GM12878 (cell line): ENCODE results near the gene DNMT1. TPM values are rescaled to one million over a fixed set of nuclear protein-coding genes. Genes with fewer than 3 reads are reported as not detected.

Experiments
- CUX1 ChIP-seq: IDR thresholded peaks from 2 replicates; pipeline ENCODE4 v1.6.1; 2012; ENCODE audit warnings: improper control_type of control experiment, low read depth, low read length; ENCODE audit not compliant: insufficient replicate concordance
- EGR1 ChIP-seq, 2 experiments: IDR thresholded peaks; 1 replicate in 1 of 2; 2 replicates in 1 of 2; pipeline ENCODE4 v1.6.1; 2011 to 2012; ENCODE audit warnings: low read depth in 2 of 2, low read length in 2 of 2, borderline replicate concordance in 1 of 2, mild to moderate bottlenecking in 1 of 2, moderate library complexity in 1 of 2
- HDAC2 ChIP-seq: fragments of 200-600 bp; sonication (generic); IDR thresholded peaks from 2 replicates; pipeline ENCODE4 v1.6.1; 2017
- KAT2A ChIP-seq: conservative IDR thresholded peaks from 2 replicates; pipeline ENCODE4 v1.6.1; 2011; ENCODE audit warnings: low read depth, low read length; ENCODE audit not compliant: control insufficient read depth
- KLF5 ChIP-seq: fragments of 450-650 bp; IDR thresholded peaks from 2 replicates; pipeline ENCODE4 v1.6.1; 2014; ENCODE audit warnings: mild to moderate bottlenecking; ENCODE audit not compliant: partially characterized antibody
- NFYA ChIP-seq: IDR thresholded peaks from 2 replicates; pipeline ENCODE4 v1.6.1; 2011; ENCODE audit warnings: low read depth, mild to moderate bottlenecking, low read length, improper control_type of control experiment, borderline replicate concordance
- PAX8 ChIP-seq: fragments of 450-650 bp; IDR thresholded peaks from 2 replicates; pipeline ENCODE4 v1.6.1; 2017; ENCODE audit warnings: mild to moderate bottlenecking, moderate library complexity
- POLR2AphosphoS5 ChIP-seq: IDR thresholded peaks from 2 replicates; pipeline ENCODE4 v1.6.1; 2011; ENCODE audit warnings: mild to moderate bottlenecking, low read length, inconsistent platforms
- POU2F2 ChIP-seq: IDR thresholded peaks from 3 replicates; pipeline ENCODE4 v1.6.1; 2011; ENCODE audit warnings: low read depth, mild to moderate bottlenecking, low read length, borderline replicate concordance
- RCOR1 ChIP-seq: conservative IDR thresholded peaks from 2 replicates; pipeline ENCODE4 v1.6.1; 2012; ENCODE audit warnings: low read depth, low read length, improper control_type of control experiment
- RUNX3 ChIP-seq: IDR thresholded peaks from 2 replicates; pipeline ENCODE4 v1.6.1; 2012; ENCODE audit warnings: low read length, inconsistent platforms
- SMAD1 ChIP-seq: fragments of 450-650 bp; IDR thresholded peaks from 2 replicates; pipeline ENCODE4 v1.6.1; 2018; ENCODE audit warnings: mild to moderate bottlenecking, low read depth; ENCODE audit not compliant: partially characterized antibody
- SMAD5 ChIP-seq: IDR thresholded peaks from 2 replicates; pipeline ENCODE4 v1.6.1; 2016; ENCODE audit warnings: antibody characterized with exemption, low read depth
- SUPT20H ChIP-seq: IDR thresholded peaks from 2 replicates; pipeline ENCODE4 v1.6.1; 2011; ENCODE audit warnings: low read depth, mild to moderate bottlenecking, low read length, moderate library complexity, borderline replicate concordance; ENCODE audit not compliant: control insufficient read depth
- SUZ12 ChIP-seq: fragments of 200-600 bp; sonication (generic); IDR thresholded peaks from one replicate; pipeline ENCODE4 v1.6.1; 2018; ENCODE audit warnings: antibody characterized with exemption, mild to moderate bottlenecking; ENCODE audit not compliant: unreplicated experiment
- YY1 ChIP-seq: IDR thresholded peaks from 2 replicates; pipeline ENCODE4 v1.6.1; 2011; ENCODE audit warnings: low read depth, mild to moderate bottlenecking, low read length
- ZBED1 ChIP-seq: IDR thresholded peaks from 2 replicates; pipeline ENCODE4 v1.6.1; 2016; ENCODE audit warnings: borderline replicate concordance
- polyA plus RNA-seq, 11 experiments: library from polyadenylated mRNA; depleted of rRNA in 4 of 11; unstranded in 6 of 11; stranded (reverse) in 5 of 11; fragments of >200 nt; fragmentation: Nextera tagmentation in 4 of 11; fragmentation: Illumina TruSeq in 1 of 11; extraction: Ambion mirVana in 4 of 11; extraction: Trizol in 1 of 11; gene quantifications; 1 replicate in 1 of 11; 2 replicates in 10 of 11; pipeline versions ENCODE4 v1.2.1 to v1.2.3, GENCODE V29; 2011 to 2016; ENCODE audit warnings: inconsistent platforms in 2 of 11, missing spikeins in 2 of 11, low read depth in 1 of 11
- total RNA-seq, 4 experiments: library from RNA; depleted of rRNA in 3 of 4; stranded (reverse); fragments of >200 nt in 3 of 4; fragmentation: Illumina TruSeq in 1 of 4; extraction: Trizol in 1 of 4; gene quantifications; 2 replicates each; pipeline versions ENCODE4 v1.2.1 to v1.2.3, GENCODE V29; 2013 to 2021
- TF ChIP-seq, protein P1 (sequence below): fragments of 450-650 bp; formaldehyde crosslinking; IDR thresholded peaks from 2 replicates; pipeline ENCODE4 v1.5.0; 2022; ENCODE audit warnings: mild to moderate bottlenecking, missing genetic modification characterization
- TF ChIP-seq, protein P2 (sequence below): IDR thresholded peaks from 2 replicates; pipeline ENCODE4 v1.6.1; 2012; ENCODE audit warnings: mild to moderate bottlenecking, low read depth, low read length

DNMT1 gene
- total and polyA plus RNA-seq, 10 of the 15 experiments (the other 5 are each of a cell fraction or from before 2014, with no cell fraction given): 70.0 to 290 (median 133) TPM

DNA sequence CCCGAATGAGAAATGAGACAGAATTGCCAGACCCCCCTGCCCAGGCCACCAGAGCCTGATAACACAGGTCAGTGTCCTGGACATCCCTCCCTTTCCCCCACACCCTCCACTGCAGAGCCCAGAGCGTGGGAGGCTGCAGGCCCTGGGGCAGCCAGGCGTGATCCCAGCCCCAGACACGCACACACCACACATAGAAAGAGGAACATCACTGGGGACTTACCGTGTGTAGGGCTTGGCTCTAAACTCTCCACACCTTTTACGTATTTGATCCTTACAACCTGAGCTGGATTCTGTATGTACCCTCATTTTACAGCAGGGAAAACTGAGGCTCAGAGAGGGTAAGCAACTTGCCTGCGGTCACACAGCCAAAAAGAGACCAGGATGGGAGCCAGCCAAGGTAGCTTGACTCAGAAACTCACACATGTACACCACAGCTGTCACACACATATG lies 91.9 kb downstream of the DNMT1 start (continued):
- TF ChIP-seq POLR2AphosphoS5 (peak; percentile 79), ZBED1 (no peak; the same call in 1 of the 2 replicates), PAX8 (no peak), RUNX3 (peak; percentile 61), RCOR1 (no peak), YY1 (peak; percentile 37; the same call in 1 of the 2 replicates), KAT2A (no peak), EGR1 (IDR thresholded peaks at IDR 0.05; ENCODE audit: borderline replicate concordance in 1 of 2, low read depth in 2 of 2, low read length in 2 of 2) (peak in 1 of 2 experiments; percentile 97; a peak in 2 of 3 replicates), POU2F2 (peak; percentile 64; the same call in 1 of the 3 replicates), SMAD1 (peak; percentile 52), SMAD5 (no peak; the same call in 1 of the 2 replicates), NFYA (no peak), SUPT20H (no peak), SUZ12 (no peak), KLF5 (no peak), CUX1 (peak; percentile 52), HDAC2 (no peak)
- TF ChIP-seq, protein P1, sequence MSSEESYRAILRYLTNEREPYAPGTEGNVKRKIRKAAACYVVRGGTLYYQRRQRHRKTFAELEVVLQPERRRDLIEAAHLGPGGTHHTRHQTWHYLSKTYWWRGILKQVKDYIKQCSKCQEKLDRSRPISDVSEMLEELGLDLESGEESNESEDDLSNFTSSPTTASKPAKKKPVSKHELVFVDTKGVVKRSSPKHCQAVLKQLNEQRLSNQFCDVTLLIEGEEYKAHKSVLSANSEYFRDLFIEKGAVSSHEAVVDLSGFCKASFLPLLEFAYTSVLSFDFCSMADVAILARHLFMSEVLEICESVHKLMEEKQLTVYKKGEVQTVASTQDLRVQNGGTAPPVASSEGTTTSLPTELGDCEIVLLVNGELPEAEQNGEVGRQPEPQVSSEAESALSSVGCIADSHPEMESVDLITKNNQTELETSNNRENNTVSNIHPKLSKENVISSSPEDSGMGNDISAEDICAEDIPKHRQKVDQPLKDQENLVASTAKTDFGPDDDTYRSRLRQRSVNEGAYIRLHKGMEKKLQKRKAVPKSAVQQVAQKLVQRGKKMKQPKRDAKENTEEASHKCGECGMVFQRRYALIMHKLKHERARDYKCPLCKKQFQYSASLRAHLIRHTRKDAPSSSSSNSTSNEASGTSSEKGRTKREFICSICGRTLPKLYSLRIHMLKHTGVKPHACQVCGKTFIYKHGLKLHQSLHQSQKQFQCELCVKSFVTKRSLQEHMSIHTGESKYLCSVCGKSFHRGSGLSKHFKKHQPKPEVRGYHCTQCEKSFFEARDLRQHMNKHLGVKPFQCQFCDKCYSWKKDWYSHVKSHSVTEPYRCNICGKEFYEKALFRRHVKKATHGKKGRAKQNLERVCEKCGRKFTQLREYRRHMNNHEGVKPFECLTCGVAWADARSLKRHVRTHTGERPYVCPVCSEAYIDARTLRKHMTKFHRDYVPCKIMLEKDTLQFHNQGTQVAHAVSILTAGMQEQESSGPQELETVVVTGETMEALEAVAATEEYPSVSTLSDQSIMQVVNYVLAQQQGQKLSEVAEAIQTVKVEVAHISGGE (CRISPR knock-in tag): no peak
- TF ChIP-seq, protein P2, sequence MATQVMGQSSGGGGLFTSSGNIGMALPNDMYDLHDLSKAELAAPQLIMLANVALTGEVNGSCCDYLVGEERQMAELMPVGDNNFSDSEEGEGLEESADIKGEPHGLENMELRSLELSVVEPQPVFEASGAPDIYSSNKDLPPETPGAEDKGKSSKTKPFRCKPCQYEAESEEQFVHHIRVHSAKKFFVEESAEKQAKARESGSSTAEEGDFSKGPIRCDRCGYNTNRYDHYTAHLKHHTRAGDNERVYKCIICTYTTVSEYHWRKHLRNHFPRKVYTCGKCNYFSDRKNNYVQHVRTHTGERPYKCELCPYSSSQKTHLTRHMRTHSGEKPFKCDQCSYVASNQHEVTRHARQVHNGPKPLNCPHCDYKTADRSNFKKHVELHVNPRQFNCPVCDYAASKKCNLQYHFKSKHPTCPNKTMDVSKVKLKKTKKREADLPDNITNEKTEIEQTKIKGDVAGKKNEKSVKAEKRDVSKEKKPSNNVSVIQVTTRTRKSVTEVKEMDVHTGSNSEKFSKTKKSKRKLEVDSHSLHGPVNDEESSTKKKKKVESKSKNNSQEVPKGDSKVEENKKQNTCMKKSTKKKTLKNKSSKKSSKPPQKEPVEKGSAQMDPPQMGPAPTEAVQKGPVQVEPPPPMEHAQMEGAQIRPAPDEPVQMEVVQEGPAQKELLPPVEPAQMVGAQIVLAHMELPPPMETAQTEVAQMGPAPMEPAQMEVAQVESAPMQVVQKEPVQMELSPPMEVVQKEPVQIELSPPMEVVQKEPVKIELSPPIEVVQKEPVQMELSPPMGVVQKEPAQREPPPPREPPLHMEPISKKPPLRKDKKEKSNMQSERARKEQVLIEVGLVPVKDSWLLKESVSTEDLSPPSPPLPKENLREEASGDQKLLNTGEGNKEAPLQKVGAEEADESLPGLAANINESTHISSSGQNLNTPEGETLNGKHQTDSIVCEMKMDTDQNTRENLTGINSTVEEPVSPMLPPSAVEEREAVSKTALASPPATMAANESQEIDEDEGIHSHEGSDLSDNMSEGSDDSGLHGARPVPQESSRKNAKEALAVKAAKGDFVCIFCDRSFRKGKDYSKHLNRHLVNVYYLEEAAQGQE: no peak
